ENCODE measurements around the gene MEX3D. TPM values are rescaled to one million over a fixed set of nuclear protein-coding genes. Genes with fewer than 3 reads are reported as not detected.

Gene MEX3D
- total RNA-seq, 4 donors from 2014 or later = 21.6 to 64.4 (median 47.5) TPM

DNA sequence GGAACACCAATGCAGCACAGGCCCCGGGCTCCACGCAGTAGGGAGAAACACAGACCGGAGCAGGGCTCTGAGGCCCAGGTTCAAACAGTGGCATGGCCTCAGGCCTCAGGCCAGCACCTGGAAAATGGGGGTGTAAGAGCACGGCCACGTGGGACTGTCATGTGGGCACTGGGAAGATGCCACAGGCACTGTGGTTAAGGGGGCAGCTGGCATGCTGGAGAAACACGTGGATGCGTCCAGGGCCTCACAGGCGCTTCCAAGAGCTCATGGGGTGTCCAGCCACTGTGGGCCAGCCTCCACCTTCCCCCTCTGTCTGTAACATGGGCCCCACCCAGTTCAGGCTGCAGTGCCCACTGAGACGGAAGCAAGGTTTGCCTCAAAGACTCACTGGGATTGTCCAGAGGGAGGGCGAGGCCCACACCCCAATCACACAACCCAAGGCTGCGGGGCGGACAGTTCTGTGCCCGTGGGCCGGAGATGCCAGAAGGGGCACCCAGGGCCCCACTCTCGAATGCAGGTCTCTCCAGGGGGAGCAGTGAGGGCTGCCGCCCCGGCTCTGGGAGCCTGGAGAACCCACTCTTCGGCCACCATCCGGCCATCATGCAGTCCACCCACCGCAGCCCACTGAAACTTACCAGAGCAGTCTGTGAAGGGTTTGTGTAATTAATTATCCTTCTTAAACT is 30.8 kb upstream of the MEX3D start:
- no peak for DNase-seq (ENCODE audit: extremely low spot score)
- H3K36me3 ChIP-seq = peaks cover 27 to 64% (median 59%) of the 10 kb centered on the region in 4 donors
- 81% methylated on average over 16 of the region's 20 CpGs for WGBS
- H3K4me1 ChIP-seq = peaks cover 14 to 50% (median 27%) of the 10 kb centered on the region in 4 donors
- no peaks in the 10 kb centered on the region for H3K9me3 ChIP-seq
- H3K27ac ChIP-seq (replicated peaks in 1 of 4) = no peak overlapping the region
- TF ChIP-seq, protein P1, sequence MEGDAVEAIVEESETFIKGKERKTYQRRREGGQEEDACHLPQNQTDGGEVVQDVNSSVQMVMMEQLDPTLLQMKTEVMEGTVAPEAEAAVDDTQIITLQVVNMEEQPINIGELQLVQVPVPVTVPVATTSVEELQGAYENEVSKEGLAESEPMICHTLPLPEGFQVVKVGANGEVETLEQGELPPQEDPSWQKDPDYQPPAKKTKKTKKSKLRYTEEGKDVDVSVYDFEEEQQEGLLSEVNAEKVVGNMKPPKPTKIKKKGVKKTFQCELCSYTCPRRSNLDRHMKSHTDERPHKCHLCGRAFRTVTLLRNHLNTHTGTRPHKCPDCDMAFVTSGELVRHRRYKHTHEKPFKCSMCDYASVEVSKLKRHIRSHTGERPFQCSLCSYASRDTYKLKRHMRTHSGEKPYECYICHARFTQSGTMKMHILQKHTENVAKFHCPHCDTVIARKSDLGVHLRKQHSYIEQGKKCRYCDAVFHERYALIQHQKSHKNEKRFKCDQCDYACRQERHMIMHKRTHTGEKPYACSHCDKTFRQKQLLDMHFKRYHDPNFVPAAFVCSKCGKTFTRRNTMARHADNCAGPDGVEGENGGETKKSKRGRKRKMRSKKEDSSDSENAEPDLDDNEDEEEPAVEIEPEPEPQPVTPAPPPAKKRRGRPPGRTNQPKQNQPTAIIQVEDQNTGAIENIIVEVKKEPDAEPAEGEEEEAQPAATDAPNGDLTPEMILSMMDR (IDR thresholded peaks at IDR 0.05) = no peak
- H3K27me3 ChIP-seq = no peaks in the 10 kb centered on the region
- H3K4me3 ChIP-seq = no peak overlapping the region
- intact Hi-C loops (cut with DNase I) = no loop called here

DNA sequence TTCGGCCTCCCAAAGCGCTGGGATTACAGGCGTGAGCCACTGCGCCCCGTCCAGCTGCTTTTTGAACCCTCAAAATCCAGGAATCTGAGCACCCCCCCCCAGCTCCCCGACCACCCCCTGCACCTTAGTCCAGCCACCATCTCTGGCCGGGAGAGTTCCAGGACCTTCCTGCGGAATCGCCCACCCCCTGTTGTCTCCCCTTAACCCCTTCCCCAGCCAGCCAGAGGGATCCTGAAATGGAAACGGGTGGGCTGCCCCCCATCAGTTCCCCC is 25.3 kb upstream of the MEX3D start:
- intact Hi-C loops (cut with DNase I) = no loop called here
- H3K4me3 ChIP-seq = peak overlapping the region; percentile 62 to 91 (median 78)

DNA sequence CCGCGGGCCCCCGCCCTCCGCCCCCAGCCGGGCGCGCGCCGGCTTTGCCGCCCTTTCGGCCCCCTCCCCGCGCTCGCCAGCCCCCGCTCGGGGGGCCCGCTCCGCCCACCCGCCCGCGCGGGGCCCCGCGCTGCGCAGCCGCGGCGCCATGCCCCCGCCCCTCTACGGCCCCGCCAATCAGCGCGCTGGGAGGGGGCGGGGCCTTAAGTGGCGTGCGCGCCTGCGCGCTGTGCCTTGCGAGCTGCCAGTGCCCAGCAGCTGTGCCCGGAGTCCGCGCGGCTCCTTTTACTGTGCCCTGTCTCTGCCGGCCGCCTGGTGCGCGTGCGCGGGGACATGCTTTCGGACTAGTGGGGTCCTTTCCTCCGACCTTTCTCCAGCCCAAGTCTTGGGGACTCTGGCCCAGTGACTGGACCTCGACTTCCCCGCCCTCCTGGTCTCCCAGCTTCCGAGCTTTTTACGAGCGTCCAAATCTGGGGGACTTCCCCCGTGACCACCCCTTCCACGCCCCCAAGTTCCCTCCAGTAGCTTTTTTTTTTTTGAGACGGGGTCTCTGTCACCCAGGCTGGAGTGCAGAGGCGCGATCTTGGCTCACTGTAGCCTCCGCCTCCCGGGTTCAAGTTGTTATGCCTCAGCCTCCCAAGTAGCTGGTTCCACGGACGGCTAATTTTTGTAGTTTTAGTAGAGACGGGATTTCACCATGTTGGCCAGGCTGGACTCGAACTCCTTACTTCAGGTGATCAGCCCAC is 24.8 kb upstream of the MEX3D start, which contains the start of gene MBD3:
MBD3 (minus strand) TSS at position 111 of the 746 bp plus-strand sequence. CDS start 234 bp downstream, outside the sequence.
- peak within 1 kb of the TSS; percentile 62 to 91 (median 78) for H3K4me3 ChIP-seq
- peaks cover 11 to 35% (median 29%) of the 10 kb centered on the region in 4 donors for H3K36me3 ChIP-seq
- WGBS = 4% methylated on average over 31 of the region's 68 CpGs
- peaks cover 23 to 44% (median 36%) of the 10 kb centered on the region in 4 donors for H3K4me1 ChIP-seq
- TF ChIP-seq EP300 (IDR thresholded peaks at IDR 0.05) = no peak
- peak; percentile 74 to 81 for TF ChIP-seq POLR2AphosphoS5 (IDR thresholded peaks at IDR 0.05)
- TF ChIP-seq, protein P1 (IDR thresholded peaks at IDR 0.05) = peak in 2 of 3 experiments; percentile 12 to 21
- intact Hi-C loops (cut with DNase I) = no loop called here
- peak; percentile 96 for DNase-seq (ENCODE audit: extremely low spot score)
- no peaks in the 10 kb centered on the region for H3K9me3 ChIP-seq
- no peaks in the 10 kb centered on the region for H3K27me3 ChIP-seq
- H3K27ac ChIP-seq (replicated peaks in 1 of 4) = peak within 1 kb of the TSS; percentile 91 to 98 (median 94)

More for the DNA sequence above, 25.3 kb upstream of the MEX3D start:
- TF ChIP-seq POLR2A (IDR thresholded peaks at IDR 0.05; ENCODE audit: low read depth) (no peak), POLR2AphosphoS5 (IDR thresholded peaks at IDR 0.05) (no peak), EP300 (IDR thresholded peaks at IDR 0.05) (no peak)
- TF ChIP-seq, protein P1 (IDR thresholded peaks at IDR 0.05) = no peak
- H3K36me3 ChIP-seq = peaks cover 16 to 40% (median 34%) of the 10 kb centered on the region in 4 donors
- no peaks in the 10 kb centered on the region for H3K9me3 ChIP-seq
- no peak for DNase-seq (ENCODE audit: extremely low spot score)
- 67% methylated on average over 2 of the region's 10 CpGs for WGBS
- peaks cover 23 to 40% (median 36%) of the 10 kb centered on the region in 4 donors for H3K4me1 ChIP-seq
- H3K27ac ChIP-seq (replicated peaks in 1 of 4) = peak overlapping the region in 3 of 4 donors; percentile 91 to 98 (median 95)
- no peaks in the 10 kb centered on the region for H3K27me3 ChIP-seq

DNA sequence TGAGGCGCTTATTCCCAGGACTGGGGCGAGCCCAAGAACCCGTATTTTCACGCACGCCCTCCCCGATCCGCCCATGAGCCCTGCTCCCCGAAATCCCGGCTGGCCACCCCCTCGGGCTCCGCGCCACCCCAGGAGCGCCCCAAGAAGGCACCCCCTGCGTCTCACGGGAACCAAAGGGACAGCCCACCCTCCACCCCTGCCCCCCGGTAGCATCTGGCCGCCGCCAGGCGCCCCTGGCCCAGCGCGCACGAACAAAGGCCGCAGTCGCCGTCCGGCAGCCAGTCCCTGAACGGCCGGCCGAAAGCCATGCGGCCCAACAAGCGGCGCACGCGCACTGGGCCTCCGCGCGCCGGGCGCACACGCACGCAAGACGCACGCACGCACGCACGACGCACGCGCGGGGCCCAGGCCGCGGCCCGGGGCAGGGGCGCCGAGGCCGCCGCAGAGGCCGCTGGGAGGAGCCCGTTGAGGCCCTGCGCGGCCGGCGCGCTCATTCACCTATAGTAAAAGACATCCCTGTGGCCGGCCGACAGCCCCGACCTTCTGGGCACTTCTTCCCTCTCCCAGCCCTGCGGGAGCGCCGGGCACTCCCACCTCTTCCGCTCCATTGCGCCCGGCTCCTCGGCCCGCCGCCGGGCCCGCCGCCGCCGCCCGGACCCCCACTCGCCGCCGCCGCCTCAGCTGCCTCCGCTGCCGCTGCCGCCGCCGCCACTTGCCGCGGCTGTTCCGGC is 24.1 kb upstream of the MEX3D start:
- peak overlapping the region; percentile 62 to 91 (median 78) for H3K4me3 ChIP-seq
- under 1% methylated on average over 42 of the region's 94 CpGs for WGBS
- H3K36me3 ChIP-seq = peaks cover 4 to 28% (median 21%) of the 10 kb centered on the region in 4 donors
- H3K27me3 ChIP-seq = no peaks in the 10 kb centered on the region
- peaks cover 23 to 48% (median 37%) of the 10 kb centered on the region in 4 donors for H3K4me1 ChIP-seq
- TF ChIP-seq POLR2AphosphoS5 (IDR thresholded peaks at IDR 0.05) = peak; percentile 72 to 80
- TF ChIP-seq EP300 (IDR thresholded peaks at IDR 0.05) = no peak
- peak; percentile 62 for TF ChIP-seq POLR2A (IDR thresholded peaks at IDR 0.05; ENCODE audit: low read depth)
- TF ChIP-seq, protein P1 (IDR thresholded peaks at IDR 0.05) = peak in 1 of 3 experiments; percentile 6
- peak overlapping the region; percentile 91 to 98 (median 94) for H3K27ac ChIP-seq (replicated peaks in 1 of 4)
- intact Hi-C loops (cut with DNase I) = no loop called here
- no peaks in the 10 kb centered on the region for H3K9me3 ChIP-seq
- peak; percentile 93 for DNase-seq (ENCODE audit: extremely low spot score)

Data from esophagus muscularis mucosa (tissue), 4 donors.